ENCODE measurements around the gene CREB5. TPM values are rescaled to one million over a fixed set of nuclear protein-coding genes. Genes with fewer than 3 reads are reported as not detected.

The CREB5 gene
- polyA plus RNA-seq, 4 donors = 7.4 to 13.4 (median 8.4) TPM

GRCh38 chr7:28433699-28434219 is 21.4 kb downstream of the CREB5 start:
- DNase-seq (ENCODE audit: low read depth in 4 of 4, low spot score in 3 of 4) = no peak

- no peak for DNase-seq (ENCODE audit: low read depth in 4 of 4, low spot score in 3 of 4)
Measured at GRCh38 chr7:28434510-28434909, 22.2 kb downstream of the CREB5 start.

- DNase-seq (ENCODE audit: low read depth in 4 of 4, low spot score in 3 of 4) = no peak
Measured at GRCh38 chr7:28435152-28435551, 22.8 kb downstream of the CREB5 start.

- no peak for DNase-seq (ENCODE audit: low read depth in 4 of 4, low spot score in 3 of 4)
Measured at GRCh38 chr7:28435732-28436378, 23.5 kb downstream of the CREB5 start.

GRCh38 chr7:28440055-28440601 is 27.8 kb downstream of the CREB5 start:
- DNase-seq (ENCODE audit: low read depth in 4 of 4, low spot score in 3 of 4) = no peak

- DNase-seq (ENCODE audit: low read depth in 4 of 4, low spot score in 3 of 4) = no peak
Measured at GRCh38 chr7:28442540-28443420, 30.5 kb downstream of the CREB5 start.

- DNase-seq (ENCODE audit: low read depth in 4 of 4, low spot score in 3 of 4) = no peak
Measured at GRCh38 chr7:28446131-28446530, 33.8 kb downstream of the CREB5 start.

- no peak for DNase-seq (ENCODE audit: low read depth in 4 of 4, low spot score in 3 of 4)
Measured at GRCh38 chr7:28447071-28447470, 34.8 kb downstream of the CREB5 start.

GRCh38 chr7:28448708-28449107 is 36.4 kb downstream of the CREB5 start:
- no peak for DNase-seq (ENCODE audit: low read depth in 4 of 4, low spot score in 3 of 4)

GRCh38 chr7:28452681-28453080 is 40.4 kb downstream of the CREB5 start:
- no peak for DNase-seq (ENCODE audit: low read depth in 4 of 4, low spot score in 3 of 4)

- no peak for DNase-seq (ENCODE audit: low read depth in 4 of 4, low spot score in 3 of 4)
Measured at GRCh38 chr7:28455486-28455885, 43.2 kb downstream of the CREB5 start.

- no peak for DNase-seq (ENCODE audit: low read depth in 4 of 4, low spot score in 3 of 4)
Measured at GRCh38 chr7:28456044-28456443, 43.7 kb downstream of the CREB5 start.

GRCh38 chr7:28458732-28459131 is 46.4 kb downstream of the CREB5 start:
- no peak for DNase-seq (ENCODE audit: low read depth in 4 of 4, low spot score in 3 of 4)

- no peak for DNase-seq (ENCODE audit: low read depth in 4 of 4, low spot score in 3 of 4)
Measured at GRCh38 chr7:28459306-28459705, 47.0 kb downstream of the CREB5 start.

GRCh38 chr7:28465697-28466096 is 53.4 kb downstream of the CREB5 start:
- no peak for DNase-seq (ENCODE audit: low read depth in 4 of 4, low spot score in 3 of 4)

GRCh38 chr7:28466341-28466740 is 54.0 kb downstream of the CREB5 start:
- no peak for DNase-seq (ENCODE audit: low read depth in 4 of 4, low spot score in 3 of 4)

- DNase-seq (ENCODE audit: low read depth in 4 of 4, low spot score in 3 of 4) = no peak
Measured at GRCh38 chr7:28466885-28467284, 54.6 kb downstream of the CREB5 start.

GRCh38 chr7:28469562-28469961 is 57.2 kb downstream of the CREB5 start:
- no peak for DNase-seq (ENCODE audit: low read depth in 4 of 4, low spot score in 3 of 4)

- DNase-seq (ENCODE audit: low read depth in 4 of 4, low spot score in 3 of 4) = no peak
Measured at GRCh38 chr7:28470344-28470743, 58.0 kb downstream of the CREB5 start.

- no peak for DNase-seq (ENCODE audit: low read depth in 4 of 4, low spot score in 3 of 4)
Measured at GRCh38 chr7:28472332-28472731, 60.0 kb downstream of the CREB5 start.

GRCh38 chr7:28473571-28474281 is 61.4 kb downstream of the CREB5 start:
- DNase-seq (ENCODE audit: low read depth in 4 of 4, low spot score in 3 of 4) = no peak
